Omental fat pad (tissue), 4 donors: ENCODE results near the gene ADGRG6. TPM values are rescaled to one million over a fixed set of nuclear protein-coding genes. Genes with fewer than 3 reads are reported as not detected.
"Not testable (repeated sequence)": the region's sequence is repeated elsewhere in the genome, so short reads cannot be mapped to it uniquely, and the experiment has no call there.

ENCODE experiments used
- ATAC-seq: fragments of 150-250 bp; one replicate; pipeline ENCODE4 v1.9.1; 2016; ENCODE audit warnings: mild to moderate bottlenecking, moderate library complexity; ENCODE audit not compliant: low FRiP score
- DNase-seq: peaks from one replicate; pipeline ENCODE4 v3.0.0-alpha.2; 2019; ENCODE audit warnings: low spot score
- total RNA-seq, 4 donors: library from RNA; depleted of rRNA; stranded (reverse); fragments of >200 nt; gene quantifications; one replicate each; pipeline ENCODE4 v1.1.0, GENCODE V29; 2016
- TF ChIP-seq, protein P1 (sequence below), 3 donors: fragments of 450-650 bp; IDR thresholded peaks; one replicate each; pipeline ENCODE4 v1.5.1; 2016 to 2017; ENCODE audit warnings: antibody characterized with exemption in 3 of 3, mild to moderate bottlenecking in 3 of 3, moderate library complexity in 2 of 3

The ADGRG6 gene
- total RNA-seq, 4 donors from 2014 or later, result 28.5 to 68.6 (median 42.7) TPM

DNA sequence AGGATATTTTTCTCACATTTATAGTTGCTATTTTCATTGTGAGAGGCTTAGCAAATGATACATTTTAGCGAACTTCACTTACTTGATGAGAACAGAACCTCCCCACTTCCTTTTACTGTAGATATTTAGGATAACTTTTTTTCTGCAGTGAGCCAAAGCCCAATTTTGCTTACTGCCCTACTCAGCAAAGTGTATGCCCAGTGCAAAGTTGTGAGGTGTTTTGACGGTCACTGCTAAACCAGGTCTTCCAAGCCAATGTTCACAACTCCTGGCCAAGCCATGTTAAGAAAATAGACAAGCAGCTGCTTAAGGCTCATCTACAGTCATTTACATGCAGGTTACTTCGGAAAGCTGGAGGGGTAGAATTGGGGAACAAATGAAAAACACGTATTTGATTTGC, 144.8 kb downstream of the ADGRG6 start:
- TF ChIP-seq, protein P1, sequence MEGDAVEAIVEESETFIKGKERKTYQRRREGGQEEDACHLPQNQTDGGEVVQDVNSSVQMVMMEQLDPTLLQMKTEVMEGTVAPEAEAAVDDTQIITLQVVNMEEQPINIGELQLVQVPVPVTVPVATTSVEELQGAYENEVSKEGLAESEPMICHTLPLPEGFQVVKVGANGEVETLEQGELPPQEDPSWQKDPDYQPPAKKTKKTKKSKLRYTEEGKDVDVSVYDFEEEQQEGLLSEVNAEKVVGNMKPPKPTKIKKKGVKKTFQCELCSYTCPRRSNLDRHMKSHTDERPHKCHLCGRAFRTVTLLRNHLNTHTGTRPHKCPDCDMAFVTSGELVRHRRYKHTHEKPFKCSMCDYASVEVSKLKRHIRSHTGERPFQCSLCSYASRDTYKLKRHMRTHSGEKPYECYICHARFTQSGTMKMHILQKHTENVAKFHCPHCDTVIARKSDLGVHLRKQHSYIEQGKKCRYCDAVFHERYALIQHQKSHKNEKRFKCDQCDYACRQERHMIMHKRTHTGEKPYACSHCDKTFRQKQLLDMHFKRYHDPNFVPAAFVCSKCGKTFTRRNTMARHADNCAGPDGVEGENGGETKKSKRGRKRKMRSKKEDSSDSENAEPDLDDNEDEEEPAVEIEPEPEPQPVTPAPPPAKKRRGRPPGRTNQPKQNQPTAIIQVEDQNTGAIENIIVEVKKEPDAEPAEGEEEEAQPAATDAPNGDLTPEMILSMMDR (IDR thresholded peaks at IDR 0.05), result no peak
- no peak for DNase-seq
- no peak for ATAC-seq

DNA sequence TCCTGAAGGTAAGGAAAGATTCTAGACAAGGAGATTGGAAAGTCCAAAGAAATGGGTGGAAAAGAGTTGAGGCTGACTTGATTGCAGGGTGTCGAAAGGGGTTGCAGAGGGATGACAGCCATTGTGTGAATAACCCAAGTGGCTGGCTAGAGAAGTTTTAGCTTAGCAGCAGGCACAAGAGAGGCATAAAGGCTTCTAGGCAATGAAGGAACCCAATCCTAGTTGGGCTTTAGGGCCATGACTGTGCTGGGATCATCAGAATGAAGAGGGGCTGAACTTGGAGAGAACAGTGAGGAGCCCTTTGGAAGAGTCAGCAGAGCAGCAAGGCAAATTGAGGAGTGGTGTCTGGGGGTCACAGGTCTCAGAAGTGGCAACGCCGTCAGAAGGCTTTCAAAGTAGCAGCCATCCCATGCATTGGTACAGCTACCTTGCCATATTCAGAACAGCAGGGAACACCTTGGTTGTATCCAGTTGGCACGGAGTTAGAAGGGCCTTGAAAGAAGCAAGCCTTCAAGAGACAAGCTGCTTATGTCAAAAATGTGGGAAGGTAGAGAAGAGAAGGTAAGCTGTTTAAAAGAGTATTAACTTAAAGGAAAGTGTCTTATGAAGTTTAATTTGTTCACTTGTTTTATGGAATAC, 146.4 kb downstream of the ADGRG6 start:
- TF ChIP-seq, protein P1 (IDR thresholded peaks at IDR 0.05), result no peak
- ATAC-seq (no peak), DNase-seq (no peak)

DNA sequence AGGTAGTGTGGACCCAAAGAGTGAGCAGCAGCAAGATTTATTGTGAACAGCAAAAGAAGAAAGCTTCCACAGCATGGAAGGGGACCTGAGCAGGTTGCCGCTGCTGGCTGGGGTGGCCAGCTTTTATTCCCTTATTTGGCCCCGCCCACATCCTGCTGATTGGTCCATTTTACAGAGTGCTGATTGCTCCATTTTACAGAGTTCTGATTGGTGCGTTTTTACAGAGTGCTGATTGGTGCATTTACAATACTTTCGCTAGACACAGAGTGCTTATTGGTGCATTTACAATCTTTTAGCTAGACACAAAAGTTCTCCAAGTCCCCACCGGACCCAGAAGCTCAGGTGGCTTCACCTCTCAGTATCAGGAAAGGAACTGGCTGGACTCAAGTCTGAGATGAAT, 149.0 kb downstream of the ADGRG6 start:
- not testable (repeated sequence) for DNase-seq, ATAC-seq

DNA sequence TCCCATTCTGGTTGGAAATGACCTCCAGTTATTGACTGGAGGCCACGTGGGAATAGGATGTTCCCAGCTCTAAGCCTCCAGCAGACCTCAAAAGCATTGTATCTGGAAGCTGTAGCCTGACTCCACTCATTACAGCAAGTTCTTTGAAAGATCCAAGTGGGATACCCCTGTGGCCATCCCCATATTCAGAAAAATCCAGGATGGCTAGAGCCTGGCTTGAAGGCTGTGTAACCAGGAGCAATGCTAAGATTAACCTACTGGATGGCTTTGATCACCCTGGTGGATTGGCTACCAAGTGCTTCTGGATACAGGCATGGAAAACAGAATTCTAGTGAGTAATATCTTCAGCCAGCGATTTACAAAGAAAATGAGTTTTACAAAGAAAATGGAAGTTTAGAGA, 151.2 kb downstream of the ADGRG6 start:
- ATAC-seq (no peak), DNase-seq (no peak)
- TF ChIP-seq, protein P1 (IDR thresholded peaks at IDR 0.05), result no peak

DNA sequence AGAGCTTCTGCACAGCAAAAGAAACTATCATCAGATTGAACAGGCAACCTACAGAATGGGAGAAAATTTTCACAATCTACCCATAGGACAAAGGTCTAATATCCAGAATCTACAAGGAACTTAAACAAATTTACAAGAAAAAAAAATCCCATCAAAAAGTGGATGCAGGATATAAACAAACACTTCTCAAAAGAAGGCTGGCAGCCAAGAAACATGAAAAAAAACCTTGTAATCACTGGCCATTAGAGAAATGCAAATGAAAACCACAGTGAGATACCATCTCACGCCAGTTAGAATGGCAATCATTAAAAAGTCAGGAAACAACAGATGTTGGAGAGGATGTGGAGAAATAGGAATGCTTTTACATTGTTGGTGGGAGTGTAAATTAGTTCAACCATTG, 152.4 kb downstream of the ADGRG6 start:
- not testable (repeated sequence) for DNase-seq, ATAC-seq

DNA sequence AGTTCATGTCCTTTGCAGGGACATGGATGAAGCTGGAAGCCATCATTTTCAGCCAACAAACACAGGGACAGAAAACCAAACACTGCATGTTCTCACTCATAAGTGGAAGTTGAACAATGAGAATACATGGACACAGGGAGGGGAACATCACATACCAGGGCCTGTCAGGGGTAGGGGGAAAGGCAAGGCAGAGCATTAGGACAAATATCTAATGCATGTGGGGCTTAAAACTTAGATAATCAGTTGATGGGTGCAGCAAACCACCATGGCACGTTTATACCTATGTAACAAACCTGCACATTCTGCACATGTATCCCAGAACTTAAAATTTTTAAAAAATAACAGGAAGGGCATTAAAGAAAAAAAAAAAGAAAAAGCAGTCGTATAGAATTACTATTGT, 153.0 kb downstream of the ADGRG6 start:
- not testable (repeated sequence) for ATAC-seq, DNase-seq

DNA sequence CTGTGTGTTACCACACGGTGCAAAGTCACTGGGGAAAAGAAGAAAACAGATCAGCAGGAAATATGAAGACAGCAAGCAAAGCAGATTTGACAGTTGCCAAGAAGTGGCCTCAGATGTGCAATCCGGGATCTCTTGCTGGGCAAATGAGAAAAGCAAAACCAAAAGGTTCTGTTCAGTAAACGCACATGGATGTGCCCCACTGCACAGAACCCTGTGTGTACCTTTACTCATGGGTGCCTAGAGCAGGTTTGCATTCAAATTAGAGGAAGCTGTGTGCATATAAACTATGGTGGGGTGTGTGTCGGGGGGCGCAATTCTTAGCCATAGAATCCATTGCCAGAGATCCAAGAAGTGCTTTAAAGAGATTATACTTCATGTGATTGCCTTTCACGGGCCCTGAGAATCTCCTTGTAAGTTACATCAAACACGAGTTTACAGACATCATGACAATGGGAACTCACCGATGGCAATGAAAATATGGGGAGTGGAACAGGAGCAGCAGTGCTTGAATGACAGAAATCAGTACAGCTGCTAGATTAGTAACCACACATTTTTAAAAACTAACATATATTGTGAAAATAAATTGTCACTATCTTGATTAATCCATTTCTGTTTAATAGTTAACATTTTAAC, 154.3 kb downstream of the ADGRG6 start:
- TF ChIP-seq, protein P1 (IDR thresholded peaks at IDR 0.05), result no peak
- no peak for DNase-seq
- ATAC-seq, result no peak

DNA sequence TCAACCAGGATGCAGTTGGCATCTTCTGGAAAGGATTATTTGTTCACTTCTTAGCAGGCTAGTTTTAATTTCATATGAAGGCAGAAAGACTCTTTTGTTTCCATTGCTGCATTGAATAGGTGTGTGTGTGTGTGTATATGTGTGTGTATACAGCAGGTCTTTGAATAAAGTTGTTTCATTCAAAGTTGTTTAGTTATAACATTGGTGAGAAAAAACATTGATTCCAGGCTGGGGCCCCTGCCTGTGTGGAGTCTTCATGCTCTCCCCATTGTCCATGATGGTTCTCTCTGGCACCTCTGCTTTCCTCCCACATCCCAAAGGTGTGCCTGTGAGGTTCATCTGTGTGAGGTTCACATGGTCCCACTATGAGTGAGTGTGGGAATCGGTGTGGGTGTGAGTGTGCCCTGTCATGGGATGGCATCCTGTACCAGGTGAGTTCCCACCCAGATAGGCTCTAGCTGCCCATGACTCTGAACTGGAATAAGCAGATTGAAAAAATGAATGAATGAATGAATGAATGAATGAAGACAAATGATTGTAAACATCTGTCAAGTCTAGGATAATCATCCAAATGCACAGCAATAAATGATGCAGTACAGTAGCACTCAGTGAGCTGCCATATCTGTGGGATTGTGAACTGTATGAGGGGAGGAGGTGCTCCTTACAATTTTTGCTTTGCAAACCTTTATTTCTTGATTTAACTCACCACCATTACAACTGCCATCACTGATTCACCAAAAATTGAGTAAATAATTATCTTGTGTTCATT, 156.0 kb downstream of the ADGRG6 start:
- ATAC-seq (no peak), DNase-seq (no peak)
- TF ChIP-seq, protein P1 (IDR thresholded peaks at IDR 0.05), result no peak
